Measurements from ENCODE around the gene MAST4. TPM values are rescaled to one million over a fixed set of nuclear protein-coding genes. Genes with fewer than 3 reads are reported as not detected.

The MAST4 gene
- total and polyA plus RNA-seq, 2 donors from 2014 or later, result 27.3 to 31.4 TPM

GRCh38 chr5:67201897-67202549, 605.8 kb downstream of the MAST4 start:
- intact Hi-C loops (cut with DNase I), result no loop called here
- FAIRE-seq (no peak), DNase-seq (no peak)
- Histone ChIP-seq H3K36me3 (ENCODE audit: control insufficient read depth in 2 of 3, insufficient read depth in 3 of 3, low read length in 3 of 3) (no peaks in the 10 kb centered on the region), H3K27ac (ENCODE audit: low read depth in 2 of 2, low read length in 2 of 2) (no peak overlapping the region), H3K4me3 (ENCODE audit: low read length in 3 of 3) (no peak overlapping the region), H3K4me1 (ENCODE audit: control insufficient read depth in 2 of 3, insufficient read depth in 2 of 3, low read depth in 1 of 3, low read length in 3 of 3) (no peaks in the 10 kb centered on the region), H3K9ac (ENCODE audit: low read length in 3 of 3) (no peak overlapping the region), H3K9me3 (ENCODE audit: control insufficient read depth in 2 of 3, insufficient read depth in 1 of 3, low read length in 3 of 3) (no peaks in the 10 kb centered on the region), H3K27me3 (ENCODE audit: control insufficient read depth, insufficient read depth, low read length) (no peaks in the 10 kb centered on the region)
- no peak for TF ChIP-seq CTCF (IDR thresholded peaks at IDR 0.05; ENCODE audit: borderline replicate concordance, extremely low read depth, insufficient read depth)

GRCh38 chr5:67202828-67203227, 606.6 kb downstream of the MAST4 start:
- intact Hi-C loops (cut with DNase I), result no loop called here
- Histone ChIP-seq H3K4me1 (ENCODE audit: control insufficient read depth in 2 of 3, insufficient read depth in 2 of 3, low read depth in 1 of 3, low read length in 3 of 3) (no peaks in the 10 kb centered on the region), H3K27ac (ENCODE audit: low read depth in 2 of 2, low read length in 2 of 2) (no peak overlapping the region)

GRCh38 chr5:67203701-67204074, 607.5 kb downstream of the MAST4 start:
- DNase-seq, result no peak
- H3K4me1 ChIP-seq (ENCODE audit: control insufficient read depth in 2 of 3, insufficient read depth in 2 of 3, low read depth in 1 of 3, low read length in 3 of 3), result no peaks in the 10 kb centered on the region
- TF ChIP-seq CTCF (IDR thresholded peaks at IDR 0.05; ENCODE audit: borderline replicate concordance, extremely low read depth, insufficient read depth), result no peak
- intact Hi-C loops (cut with DNase I), result no loop called here
- H3K36me3 ChIP-seq (ENCODE audit: control insufficient read depth in 2 of 3, insufficient read depth in 3 of 3, low read length in 3 of 3), result no peaks in the 10 kb centered on the region
- no peak overlapping the region for H3K4me3 ChIP-seq (ENCODE audit: low read length in 3 of 3)
- H3K9me3 ChIP-seq (ENCODE audit: control insufficient read depth in 2 of 3, insufficient read depth in 1 of 3, low read length in 3 of 3), result no peaks in the 10 kb centered on the region
- no peaks in the 10 kb centered on the region for H3K27me3 ChIP-seq (ENCODE audit: control insufficient read depth, insufficient read depth, low read length)
- no peak overlapping the region for H3K27ac ChIP-seq (ENCODE audit: low read depth in 2 of 2, low read length in 2 of 2)
- H3K9ac ChIP-seq (ENCODE audit: low read length in 3 of 3), result no peak overlapping the region
- FAIRE-seq, result no peak

More at GRCh38 chr5:67202828-67203227, 606.6 kb downstream of the MAST4 start:
- H3K9me3 ChIP-seq (ENCODE audit: control insufficient read depth in 2 of 3, insufficient read depth in 1 of 3, low read length in 3 of 3), result no peaks in the 10 kb centered on the region
- H3K27me3 ChIP-seq (ENCODE audit: control insufficient read depth, insufficient read depth, low read length), result no peaks in the 10 kb centered on the region
- no peaks in the 10 kb centered on the region for H3K36me3 ChIP-seq (ENCODE audit: control insufficient read depth in 2 of 3, insufficient read depth in 3 of 3, low read length in 3 of 3)
- TF ChIP-seq CTCF (IDR thresholded peaks at IDR 0.05; ENCODE audit: borderline replicate concordance, extremely low read depth, insufficient read depth), result no peak
- H3K4me3 ChIP-seq (ENCODE audit: low read length in 3 of 3), result no peak overlapping the region
- no peak overlapping the region for H3K9ac ChIP-seq (ENCODE audit: low read length in 3 of 3)
- no peak for DNase-seq
- no peak for FAIRE-seq

- H3K9ac ChIP-seq (ENCODE audit: low read length in 3 of 3), result no peak overlapping the region
- H3K4me3 ChIP-seq (ENCODE audit: low read length in 3 of 3), result no peak overlapping the region
- intact Hi-C loops (cut with DNase I), result no loop called here
- no peaks in the 10 kb centered on the region for H3K9me3 ChIP-seq (ENCODE audit: control insufficient read depth in 2 of 3, insufficient read depth in 1 of 3, low read length in 3 of 3)
- peaks cover 0 to 5% (median 0%) of the 10 kb centered on the region in 3 donors for H3K4me1 ChIP-seq (ENCODE audit: control insufficient read depth in 2 of 3, insufficient read depth in 2 of 3, low read depth in 1 of 3, low read length in 3 of 3)
- no peak overlapping the region for H3K27ac ChIP-seq (ENCODE audit: low read depth in 2 of 2, low read length in 2 of 2)
- FAIRE-seq, result no peak
- H3K27me3 ChIP-seq (ENCODE audit: control insufficient read depth, insufficient read depth, low read length), result no peaks in the 10 kb centered on the region
- no peak for TF ChIP-seq CTCF (IDR thresholded peaks at IDR 0.05; ENCODE audit: borderline replicate concordance, extremely low read depth, insufficient read depth)
- H3K36me3 ChIP-seq (ENCODE audit: control insufficient read depth in 2 of 3, insufficient read depth in 3 of 3, low read length in 3 of 3), result no peaks in the 10 kb centered on the region
- no peak for DNase-seq
Measured at GRCh38 chr5:67204821-67205220, 608.6 kb downstream of the MAST4 start.
